ENCODE measurements around the gene BTBD1.

BTBD1 gene

DNA sequence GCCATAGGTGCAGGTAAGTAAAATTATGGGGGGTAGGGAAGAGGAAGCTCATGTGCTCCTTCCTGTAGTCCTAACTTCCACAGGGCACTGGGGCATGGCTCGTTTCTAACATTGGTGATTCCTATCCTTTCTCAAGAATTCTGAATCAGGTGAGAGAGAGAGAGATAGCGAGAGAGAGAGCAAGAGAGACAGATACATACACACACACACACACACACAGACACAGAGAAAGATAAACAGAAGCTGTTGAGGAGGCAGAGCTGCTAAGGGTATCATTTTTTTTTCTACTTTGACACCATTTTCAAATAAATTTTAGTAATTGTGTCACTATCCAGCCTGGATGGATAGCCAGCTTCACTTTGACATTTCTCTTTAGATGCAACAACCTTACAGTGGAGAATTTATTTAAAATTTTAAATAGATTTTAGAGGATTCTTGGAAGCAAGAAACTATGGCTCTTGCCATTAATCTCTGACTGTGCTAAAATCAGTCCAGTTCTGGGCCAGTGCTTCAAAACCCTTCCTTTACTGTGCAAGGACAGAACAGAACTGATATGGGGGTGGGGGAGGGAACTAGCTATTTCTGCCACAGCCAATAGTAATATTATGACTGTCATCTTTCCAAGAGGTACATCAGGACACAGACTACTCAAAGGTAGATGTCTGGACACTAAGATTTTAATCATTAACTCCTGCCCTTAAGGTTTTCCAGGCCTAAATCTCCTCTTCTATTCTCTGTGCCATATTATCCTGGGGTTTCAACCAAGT, 95.7 kb downstream of the BTBD1 start:
- DNase-seq (ENCODE audit: low spot score): no peak
- in situ Hi-C loops (cut with MboI; ENCODE audit: low pct_unique_long_range_greater_than_20kb, low sequenced_read_pairs, unreplicated experiment): loop anchor here (25.0 kb wide), 1 partner anchor 409 kb away; no protein-coding TSS in a partner anchor
- TF ChIP-seq, protein P1, sequence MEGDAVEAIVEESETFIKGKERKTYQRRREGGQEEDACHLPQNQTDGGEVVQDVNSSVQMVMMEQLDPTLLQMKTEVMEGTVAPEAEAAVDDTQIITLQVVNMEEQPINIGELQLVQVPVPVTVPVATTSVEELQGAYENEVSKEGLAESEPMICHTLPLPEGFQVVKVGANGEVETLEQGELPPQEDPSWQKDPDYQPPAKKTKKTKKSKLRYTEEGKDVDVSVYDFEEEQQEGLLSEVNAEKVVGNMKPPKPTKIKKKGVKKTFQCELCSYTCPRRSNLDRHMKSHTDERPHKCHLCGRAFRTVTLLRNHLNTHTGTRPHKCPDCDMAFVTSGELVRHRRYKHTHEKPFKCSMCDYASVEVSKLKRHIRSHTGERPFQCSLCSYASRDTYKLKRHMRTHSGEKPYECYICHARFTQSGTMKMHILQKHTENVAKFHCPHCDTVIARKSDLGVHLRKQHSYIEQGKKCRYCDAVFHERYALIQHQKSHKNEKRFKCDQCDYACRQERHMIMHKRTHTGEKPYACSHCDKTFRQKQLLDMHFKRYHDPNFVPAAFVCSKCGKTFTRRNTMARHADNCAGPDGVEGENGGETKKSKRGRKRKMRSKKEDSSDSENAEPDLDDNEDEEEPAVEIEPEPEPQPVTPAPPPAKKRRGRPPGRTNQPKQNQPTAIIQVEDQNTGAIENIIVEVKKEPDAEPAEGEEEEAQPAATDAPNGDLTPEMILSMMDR (IDR thresholded peaks at IDR 0.05; ENCODE audit: extremely low read depth, insufficient read depth, missing control alignments): no peak

- in situ Hi-C loops (cut with MboI; ENCODE audit: low pct_unique_long_range_greater_than_20kb, low sequenced_read_pairs, unreplicated experiment): loop anchor here (25.0 kb wide), 1 partner anchor 408 kb away; no protein-coding TSS in a partner anchor
- TF ChIP-seq, protein P1 (IDR thresholded peaks at IDR 0.05; ENCODE audit: extremely low read depth, insufficient read depth, missing control alignments): no peak
- no peak for DNase-seq (ENCODE audit: low spot score)
Measured at GRCh38 chr15:82970696-82971095, 96.4 kb downstream of the BTBD1 start.

DNA sequence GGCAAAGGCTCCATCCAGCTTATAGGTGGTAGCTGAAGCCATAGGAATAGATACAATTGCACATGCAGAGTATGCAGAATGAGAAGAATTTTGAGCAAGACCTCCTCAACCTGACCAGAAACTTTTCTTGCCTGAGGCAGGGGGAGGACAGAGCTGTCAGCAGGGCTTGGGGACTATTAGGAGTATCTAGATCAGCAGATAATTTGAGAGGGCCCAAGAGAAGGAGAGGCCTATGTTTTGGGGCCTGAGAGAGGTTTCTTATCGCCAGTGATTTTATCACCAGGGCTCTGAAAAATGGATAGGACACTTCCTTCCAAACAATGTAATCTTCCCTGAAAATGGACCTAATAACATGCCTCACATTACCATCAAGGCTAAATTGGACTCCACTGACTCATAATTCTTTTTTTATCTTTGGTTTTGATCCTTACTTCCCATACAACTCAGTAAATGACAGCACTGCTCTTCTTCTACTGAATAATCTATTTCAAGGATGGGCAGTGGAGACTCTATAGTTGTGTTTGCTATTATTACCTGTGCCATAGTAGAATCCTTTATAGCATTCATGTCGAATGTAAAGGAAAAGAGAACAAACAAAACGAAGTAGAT, 96.9 kb downstream of the BTBD1 start:
- no peak for DNase-seq (ENCODE audit: low spot score)
- in situ Hi-C loops (cut with MboI; ENCODE audit: low pct_unique_long_range_greater_than_20kb, low sequenced_read_pairs, unreplicated experiment): loop anchor here (25.0 kb wide), 1 partner anchor 408 kb away; no protein-coding TSS in a partner anchor
- TF ChIP-seq, protein P1 (IDR thresholded peaks at IDR 0.05; ENCODE audit: extremely low read depth, insufficient read depth, missing control alignments): no peak

DNA sequence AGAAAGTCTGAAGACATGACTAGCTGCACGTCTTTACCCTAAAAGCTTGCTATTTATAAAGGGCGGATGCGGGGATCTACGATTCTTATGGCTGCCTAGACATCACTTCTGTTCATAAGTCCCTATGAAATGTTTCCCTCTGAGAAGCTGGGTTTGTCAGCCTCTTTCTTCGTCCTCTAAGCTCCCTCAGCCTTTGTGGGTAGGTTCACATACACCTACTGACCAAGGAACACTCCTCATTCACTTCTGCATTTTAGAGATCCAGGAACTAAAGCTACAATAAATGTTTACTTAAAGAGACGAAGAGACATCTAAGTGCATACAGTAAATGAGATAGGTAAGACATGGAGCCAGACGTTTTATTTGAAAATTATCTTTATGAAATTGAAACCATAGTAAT, 97.7 kb downstream of the BTBD1 start:
- TF ChIP-seq, protein P1 (IDR thresholded peaks at IDR 0.05; ENCODE audit: extremely low read depth, insufficient read depth, missing control alignments): no peak
- no peak for DNase-seq (ENCODE audit: low spot score)
- in situ Hi-C loops (cut with MboI; ENCODE audit: low pct_unique_long_range_greater_than_20kb, low sequenced_read_pairs, unreplicated experiment): loop anchor here (25.0 kb wide), 1 partner anchor 407 kb away; no protein-coding TSS in a partner anchor

GRCh38 chr15:82968066-82968465, 99.0 kb downstream of the BTBD1 start:
- in situ Hi-C loops (cut with MboI; ENCODE audit: low pct_unique_long_range_greater_than_20kb, low sequenced_read_pairs, unreplicated experiment): loop anchor here (25.0 kb wide), 1 partner anchor 406 kb away; no protein-coding TSS in a partner anchor
- no peak for DNase-seq (ENCODE audit: low spot score)
- TF ChIP-seq, protein P1 (IDR thresholded peaks at IDR 0.05; ENCODE audit: extremely low read depth, insufficient read depth, missing control alignments): no peak

GRCh38 chr15:82966671-82967071, 100.4 kb downstream of the BTBD1 start:
- DNase-seq (ENCODE audit: low spot score): peak; percentile 46
- in situ Hi-C loops (cut with MboI; ENCODE audit: low pct_unique_long_range_greater_than_20kb, low sequenced_read_pairs, unreplicated experiment): loop anchor here (25.0 kb wide), 1 partner anchor 404 kb away; no protein-coding TSS in a partner anchor
- TF ChIP-seq, protein P1 (IDR thresholded peaks at IDR 0.05; ENCODE audit: extremely low read depth, insufficient read depth, missing control alignments): no peak

All from GM13977 (cell line).